ENCODE results near the gene ADAMTS13.
A peak's percentile ranks its signal among the peaks of the same experiment; 100 is the strongest.
"Not testable (repeated sequence)": the region's sequence is repeated elsewhere in the genome, so short reads cannot be mapped to it uniquely, and the experiment has no call there.

The ADAMTS13 gene

GRCh38 chr9:133427658-133428348 lies 5.6 kb downstream of the ADAMTS13 start:
- DNase-seq: no peak

- DNase-seq: no peak
Observed at GRCh38 chr9:133428617-133429101, 6.5 kb downstream of the ADAMTS13 start.

GRCh38 chr9:133429214-133429613 lies 7.0 kb downstream of the ADAMTS13 start:
- no peak for DNase-seq

- DNase-seq: peak; percentile 34
Observed at GRCh38 chr9:133429641-133430161, 7.5 kb downstream of the ADAMTS13 start.

- DNase-seq: no peak
Observed at GRCh38 chr9:133430244-133430643, 8.1 kb downstream of the ADAMTS13 start.

GRCh38 chr9:133433351-133433843 lies 11.2 kb downstream of the ADAMTS13 start:
- DNase-seq: no peak

GRCh38 chr9:133436681-133437080 lies 14.5 kb downstream of the ADAMTS13 start:
- no peak for DNase-seq

GRCh38 chr9:133437753-133438531 lies 15.8 kb downstream of the ADAMTS13 start:
- DNase-seq: no peak

GRCh38 chr9:133439337-133439736 lies 17.2 kb downstream of the ADAMTS13 start:
- DNase-seq: no peak

- DNase-seq: no peak
Observed at GRCh38 chr9:133440874-133441273, 18.7 kb downstream of the ADAMTS13 start.

GRCh38 chr9:133441571-133441970 lies 19.4 kb downstream of the ADAMTS13 start:
- no peak for DNase-seq

GRCh38 chr9:133443248-133443647 lies 21.1 kb downstream of the ADAMTS13 start:
- no peak for DNase-seq

GRCh38 chr9:133443982-133444381 lies 21.8 kb downstream of the ADAMTS13 start:
- no peak for DNase-seq

GRCh38 chr9:133445293-133445969 lies 23.3 kb downstream of the ADAMTS13 start:
- DNase-seq: no peak

GRCh38 chr9:133448487-133448972 lies 26.4 kb downstream of the ADAMTS13 start:
- no peak for DNase-seq

- no peak for DNase-seq
Observed at GRCh38 chr9:133449760-133450159, 27.6 kb downstream of the ADAMTS13 start.

- not testable (repeated sequence) for DNase-seq
Observed at GRCh38 chr9:133451865-133452264, 29.7 kb downstream of the ADAMTS13 start.

GRCh38 chr9:133452562-133452961 lies 30.4 kb downstream of the ADAMTS13 start:
- no peak for DNase-seq

- no peak for DNase-seq
Observed at GRCh38 chr9:133453651-133454050, 31.5 kb downstream of the ADAMTS13 start.

- no peak for DNase-seq
Observed at GRCh38 chr9:133454325-133454724, 32.2 kb downstream of the ADAMTS13 start.

GRCh38 chr9:133454943-133455673 lies 32.9 kb downstream of the ADAMTS13 start:
- DNase-seq: no peak

- DNase-seq: no peak
Observed at GRCh38 chr9:133455936-133456335, 33.8 kb downstream of the ADAMTS13 start.

Measured in stimulated activated CD4-positive, alpha-beta T cell treated with anti-CD3 and anti-CD28 coated beads, Interleukin-15, amount 100 ng/mL, for 24 hours (primary cell).